Naive B cell (primary cell): ENCODE results near the gene BICRAL. TPM values are rescaled to one million over a fixed set of nuclear protein-coding genes. Genes with fewer than 3 reads are reported as not detected.

ENCODE experiments used
- ATAC-seq, 2 donors: fragments of 150-1000 bp; cut with Tn5 transposase; 2 replicates each; pipeline ENCODE4 v1.10.0; 2021; ENCODE audit warnings: low read depth in 2 of 2, mild to moderate bottlenecking in 2 of 2, moderate library complexity in 2 of 2
- DNase-seq: peaks from one replicate; pipeline ENCODE4 v3.0.0; 2022
- H3K27ac Mint-ChIP-seq, 6 donors: one replicate each; pipeline ENCODE4 v1.8.0; 2020 to 2022; ENCODE audit warnings: mild to moderate bottlenecking in 6 of 6, mixed read lengths in 6 of 6, moderate library complexity in 5 of 6, inconsistent platforms in 2 of 6
- H3K27me3 Mint-ChIP-seq, 3 donors: one replicate each; pipeline ENCODE4 v1.8.0; 2021 to 2022; ENCODE audit warnings: mixed read lengths in 3 of 3, mild to moderate bottlenecking in 1 of 3
- H3K36me3 Mint-ChIP-seq, 2 donors: one replicate each; pipeline ENCODE4 v1.8.0; 2020 to 2022; ENCODE audit warnings: mixed read lengths in 2 of 2, inconsistent platforms in 1 of 2, mild to moderate bottlenecking in 1 of 2
- H3K4me1 Mint-ChIP-seq, 3 donors: one replicate each; pipeline ENCODE4 v1.8.0; 2020 to 2022; ENCODE audit warnings: mixed read lengths in 3 of 3, inconsistent platforms in 1 of 3, mild to moderate bottlenecking in 1 of 3, moderate library complexity in 1 of 3
- H3K4me3 Mint-ChIP-seq, 8 donors: one replicate each; pipeline ENCODE4 v1.8.0; 2020 to 2022; ENCODE audit warnings: mild to moderate bottlenecking in 8 of 8, mixed read lengths in 8 of 8, moderate library complexity in 8 of 8, inconsistent platforms in 2 of 8
- H3K9me3 Mint-ChIP-seq, 7 donors: one replicate each; pipeline ENCODE4 v1.8.0; 2020 to 2022; ENCODE audit warnings: mixed read lengths in 7 of 7, mild to moderate bottlenecking in 5 of 7, inconsistent platforms in 2 of 7, moderate library complexity in 1 of 7
- polyA plus RNA-seq, 6 donors: library from polyadenylated mRNA; unstranded; fragments of 300-500 nt; fragmentation: Illumina TruSeq; gene quantifications; one replicate each; pipeline ENCODE4 v1.2.3, GENCODE V29; 2021; ENCODE audit warnings: low read depth in 6 of 6

BICRAL gene
- polyA plus RNA-seq, 6 donors from 2014 or later = 1.8 to 4.9 (median 4.1) TPM

- Mint-ChIP-seq H3K9me3 (no peaks in the 10 kb centered on the region), H3K27ac (peak overlapping the region in 1 of 6 donors; percentile 59), H3K36me3 (no peaks in the 10 kb centered on the region), H3K4me1 (peaks cover 3 to 11% (median 5%) of the 10 kb centered on the region in 3 donors), H3K4me3 (peak overlapping the region in 6 of 8 donors; percentile 42 to 84 (median 66)), H3K27me3 (peaks cover 0 to 12% (median 8%) of the 10 kb centered on the region in 3 donors)
- no peak for DNase-seq
- peak in 1 of 2 donors; percentile 43 for ATAC-seq
These were observed 129.5 kb downstream of the BICRAL start for GRCh38 chr6:42911171-42912021.

GRCh38 chr6:42914546-42914945 lies 132.7 kb downstream of the BICRAL start:
- H3K27me3 Mint-ChIP-seq = peaks cover 0 to 12% (median 8%) of the 10 kb centered on the region in 3 donors
- H3K4me3 Mint-ChIP-seq = no peak overlapping the region
- H3K36me3 Mint-ChIP-seq = no peaks in the 10 kb centered on the region
- no peak overlapping the region for H3K27ac Mint-ChIP-seq
- H3K9me3 Mint-ChIP-seq = no peaks in the 10 kb centered on the region
- DNase-seq (no peak), ATAC-seq (no peak)
- peaks cover 3 to 11% (median 5%) of the 10 kb centered on the region in 3 donors for H3K4me1 Mint-ChIP-seq

GRCh38 chr6:42915732-42916131 lies 133.9 kb downstream of the BICRAL start, which contains the start of gene PTCRA:
Gene PTCRA (plus strand): TSS chr6:42916053. CDS start chr6:42916070, 17 bp downstream.
- H3K9me3 Mint-ChIP-seq = no peaks in the 10 kb centered on the region
- H3K4me1 Mint-ChIP-seq = peaks cover 3 to 11% (median 5%) of the 10 kb centered on the region in 3 donors
- peak within 1 kb of the TSS in 2 of 6 donors; percentile 11 to 37 for H3K27ac Mint-ChIP-seq
- peak in 1 of 2 donors; percentile 21 for ATAC-seq
- H3K36me3 Mint-ChIP-seq = no peaks in the 10 kb centered on the region
- H3K4me3 Mint-ChIP-seq = peak within 1 kb of the TSS in 1 of 8 donors; percentile 78
- H3K27me3 Mint-ChIP-seq = peaks cover 0 to 12% (median 8%) of the 10 kb centered on the region in 3 donors
- no peak for DNase-seq

GRCh38 chr6:42916288-42916687 lies 134.4 kb downstream of the BICRAL start:
- no peaks in the 10 kb centered on the region for H3K9me3 Mint-ChIP-seq
- peaks cover 1 to 8% (median 2%) of the 10 kb centered on the region in 3 donors for H3K4me1 Mint-ChIP-seq
- no peak for ATAC-seq
- peak overlapping the region in 1 of 8 donors; percentile 78 for H3K4me3 Mint-ChIP-seq
- peaks cover 0 to 9% (median 4%) of the 10 kb centered on the region in 3 donors for H3K27me3 Mint-ChIP-seq
- no peaks in the 10 kb centered on the region for H3K36me3 Mint-ChIP-seq
- no peak for DNase-seq
- H3K27ac Mint-ChIP-seq = peak overlapping the region in 1 of 6 donors; percentile 37

Other genes starting within 250 kb of the BICRAL start
- gene UBR2, start 218.0 kb upstream of the BICRAL start, polyA plus RNA-seq = 10 to 100 TPM in 4 of 6 donors, 1 to 10 TPM in 1, not detected in 1; 8.2 to 16.7 (median 10.7) TPM
- under 1 TPM in 4 of 6 donors, not detected in 2; 0.13 to 0.36 (median 0.23) TPM for gene PRPH2, start 59.5 kb upstream of the BICRAL start, polyA plus RNA-seq
- 100 to 1,000 TPM in 1 of 6 donors, 10 to 100 TPM in 5; 60.5 to 104 (median 71.8) TPM for gene TBCC, start 35.9 kb upstream of the BICRAL start, polyA plus RNA-seq
- 10 to 100 TPM; 26.8 to 81.7 (median 61.0) TPM for gene RPL7L1, start 97.6 kb downstream of the BICRAL start, polyA plus RNA-seq
- 1 to 10 TPM in 1 of 6 donors, under 1 TPM in 3, not detected in 2; 0.41 to 1.9 (median 0.68) TPM for gene PTCRA, start 134.0 kb downstream of the BICRAL start, polyA plus RNA-seq
- 100 to 1,000 TPM; 153 to 199 (median 177) TPM for gene CNPY3, start 147.4 kb downstream of the BICRAL start, polyA plus RNA-seq
- 1 to 10 TPM in 1 of 6 donors, under 1 TPM in 3, not detected in 2; 0.26 to 1.1 (median 0.28) TPM for gene GNMT, start 178.7 kb downstream of the BICRAL start, polyA plus RNA-seq
- 10 to 100 TPM; 10.6 to 23.5 (median 15.7) TPM for gene PEX6, start 197.1 kb downstream of the BICRAL start, polyA plus RNA-seq
- 10 to 100 TPM; 13.6 to 23.8 (median 14.5) TPM for gene PPP2R5D, start 202.5 kb downstream of the BICRAL start, polyA plus RNA-seq
- 100 to 1,000 TPM in 4 of 6 donors, 10 to 100 TPM in 2; 91.3 to 172 (median 103) TPM for gene MEA1, start 231.9 kb downstream of the BICRAL start, polyA plus RNA-seq
- 100 to 1,000 TPM in 1 of 6 donors, 10 to 100 TPM in 5; 88.7 to 121 (median 92.0) TPM for gene KLHDC3, start 232.2 kb downstream of the BICRAL start, polyA plus RNA-seq
- 10 to 100 TPM; 27.8 to 55.0 (median 39.8) TPM for gene RRP36, start 239.6 kb downstream of the BICRAL start, polyA plus RNA-seq